CD14-positive monocyte (primary cell): ENCODE data around the gene BORCS8. TPM values are rescaled to one million over a fixed set of nuclear protein-coding genes. Genes with fewer than 3 reads are reported as not detected.
A peak's percentile ranks its signal among the peaks of the same experiment; 100 is the strongest.

Experiments used
- DNase-seq, 3 donors: peaks; one replicate each; pipeline ENCODE4 v3.0.0-alpha.2; 2011 to 2022
- H2AFZ ChIP-seq: 2 replicates; pipeline ENCODE4 v1.6.0; 2012; ENCODE audit warnings: mild to moderate bottlenecking, low read depth, low read length, inconsistent platforms; ENCODE audit not compliant: insufficient read depth, poor library complexity, severe bottlenecking
- H3K27ac ChIP-seq, 2 donors: 1 replicate in 1 of 2; 2 replicates in 1 of 2; pipeline ENCODE4 v1.5.1; 2012 to 2013; ENCODE audit warnings: low read length in 2 of 2, control low read depth in 1 of 2, inconsistent platforms in 1 of 2, low read depth in 1 of 2, mild to moderate bottlenecking in 1 of 2
- H3K27me3 ChIP-seq, 2 donors: one replicate each; pipeline versions ENCODE4 v1.6.0 to v1.6.1; 2011 to 2013; ENCODE audit warnings: low read length in 2 of 2; ENCODE audit not compliant: control insufficient read depth in 2 of 2, insufficient read depth in 2 of 2
- H3K36me3 ChIP-seq, 2 donors: replicated peaks in 1 of 2; 1 replicate in 1 of 2; 2 replicates in 1 of 2; pipeline versions ENCODE4 v1.5.1 to v1.6.1; 2012 to 2013; ENCODE audit warnings: low read length in 2 of 2, control low read depth in 1 of 2, inconsistent platforms in 1 of 2, mild to moderate bottlenecking in 1 of 2; ENCODE audit not compliant: insufficient read depth in 2 of 2, control insufficient read depth in 1 of 2
- H3K4me1 ChIP-seq, 2 donors: 1 replicate in 1 of 2; 2 replicates in 1 of 2; pipeline versions ENCODE4 v1.5.1 to v1.6.1; 2012 to 2013; ENCODE audit warnings: low read length in 2 of 2, control low read depth in 1 of 2, inconsistent platforms in 1 of 2, mild to moderate bottlenecking in 1 of 2, moderate library complexity in 1 of 2; ENCODE audit not compliant: insufficient read depth in 2 of 2, control insufficient read depth in 1 of 2
- H3K4me2 ChIP-seq: replicated peaks from 2 replicates; pipeline ENCODE3; 2012; ENCODE audit warnings: low read length, moderate library complexity, mild to moderate bottlenecking; ENCODE audit not compliant: poor library complexity, severe bottlenecking; ENCODE audit errors: extremely low read depth
- H3K4me3 ChIP-seq, 3 experiments: fragments of 200-600 bp in 1 of 3; sonication (generic) in 1 of 3; replicated peaks in 1 of 3; 1 replicate in 2 of 3; 2 replicates in 1 of 3; pipeline ENCODE4 v1.5.1; 2011 to 2013; ENCODE audit warnings: low read length in 3 of 3, mild to moderate bottlenecking in 3 of 3, control low read depth in 2 of 3, low read depth in 2 of 3, inconsistent platforms in 1 of 3, moderate library complexity in 1 of 3
- H3K79me2 ChIP-seq: 2 replicates; pipeline ENCODE4 v1.6.0; 2012; ENCODE audit warnings: mild to moderate bottlenecking, control low read depth, inconsistent platforms, low read length, moderate library complexity; ENCODE audit not compliant: insufficient read depth
- H3K9ac ChIP-seq: 2 replicates; pipeline ENCODE4 v1.6.0; 2017; ENCODE audit warnings: low read length, mild to moderate bottlenecking; ENCODE audit not compliant: insufficient read depth, poor library complexity, severe bottlenecking
- H3K9me3 ChIP-seq, 2 donors: replicated peaks in 1 of 2; 1 replicate in 1 of 2; 2 replicates in 1 of 2; pipeline versions ENCODE4 v1.5.1 to v1.6.1; 2012 to 2013; ENCODE audit warnings: low read length in 2 of 2, control low read depth in 1 of 2; ENCODE audit not compliant: control insufficient read depth in 1 of 2, insufficient read depth in 1 of 2
- H4K20me1 ChIP-seq: 2 replicates; pipeline ENCODE4 v1.6.0; 2012; ENCODE audit warnings: mild to moderate bottlenecking, low read length, control low read depth, moderate library complexity; ENCODE audit not compliant: insufficient read depth
- H3K27ac Mint-ChIP-seq, 7 donors: one replicate each; pipeline ENCODE4 v1.8.0; 2020; ENCODE audit warnings: mild to moderate bottlenecking in 7 of 7, mixed read lengths in 7 of 7, moderate library complexity in 6 of 7, inconsistent platforms in 2 of 7
- H3K27me3 Mint-ChIP-seq, 3 donors: one replicate each; pipeline ENCODE4 v1.8.0; 2021 to 2022; ENCODE audit warnings: low read depth in 3 of 3, mild to moderate bottlenecking in 3 of 3, mixed read lengths in 3 of 3, moderate library complexity in 3 of 3, inconsistent platforms in 1 of 3
- H3K36me3 Mint-ChIP-seq, 2 donors: one replicate each; pipeline ENCODE4 v1.8.0; 2020; ENCODE audit warnings: mixed read lengths in 2 of 2, inconsistent platforms in 1 of 2, mild to moderate bottlenecking in 1 of 2
- H3K4me1 Mint-ChIP-seq: one replicate; pipeline ENCODE4 v1.8.0; 2020; ENCODE audit warnings: mild to moderate bottlenecking, mixed read lengths
- H3K4me3 Mint-ChIP-seq, 2 donors: one replicate each; pipeline ENCODE4 v1.8.0; 2020; ENCODE audit warnings: mild to moderate bottlenecking in 2 of 2, mixed read lengths in 2 of 2, moderate library complexity in 1 of 2
- H3K9me3 Mint-ChIP-seq, 7 donors: one replicate each; pipeline ENCODE4 v1.8.0; 2020 to 2022; ENCODE audit warnings: mixed read lengths in 7 of 7, mild to moderate bottlenecking in 6 of 7, moderate library complexity in 6 of 7, inconsistent platforms in 2 of 7
- WGBS: methylation state at CpG from one replicate; pipeline ENCODE4 v1.1.5; 2013; ENCODE audit warnings: missing lambda C conversion rate; ENCODE audit not compliant: insufficient coverage; 5-methylcytosine and 5-hydroxymethylcytosine counted together
- intact Hi-C, 2 donors: fragments of 100-400 bp; cut with micrococcal nuclease; formaldehyde crosslinking; loops; one replicate each; pipeline versions ENCODE4 v1.15.0 to v1.15.1; 2023
- polyA plus RNA-seq, 3 donors: library from polyadenylated mRNA; depleted of rRNA in 1 of 3; unstranded in 2 of 3; stranded (reverse) in 1 of 3; fragments of 300-500 nt in 2 of 3; fragments of >200 nt in 1 of 3; fragmentation: Illumina TruSeq in 2 of 3; gene quantifications; 1 replicate in 2 of 3; 2 replicates in 1 of 3; pipeline ENCODE4 v1.2.3, GENCODE V29; 2012 to 2021
- TF ChIP-seq, protein P1 (sequence below): fragments of 200-600 bp; IDR thresholded peaks from one replicate; pipeline ENCODE4 v1.8.0; 2022; ENCODE audit warnings: antibody characterized with exemption, mild to moderate bottlenecking

The BORCS8 gene
- polyA plus RNA-seq, 3 donors, result 31.6 to 44.1 (median 36.5) TPM

DNA sequence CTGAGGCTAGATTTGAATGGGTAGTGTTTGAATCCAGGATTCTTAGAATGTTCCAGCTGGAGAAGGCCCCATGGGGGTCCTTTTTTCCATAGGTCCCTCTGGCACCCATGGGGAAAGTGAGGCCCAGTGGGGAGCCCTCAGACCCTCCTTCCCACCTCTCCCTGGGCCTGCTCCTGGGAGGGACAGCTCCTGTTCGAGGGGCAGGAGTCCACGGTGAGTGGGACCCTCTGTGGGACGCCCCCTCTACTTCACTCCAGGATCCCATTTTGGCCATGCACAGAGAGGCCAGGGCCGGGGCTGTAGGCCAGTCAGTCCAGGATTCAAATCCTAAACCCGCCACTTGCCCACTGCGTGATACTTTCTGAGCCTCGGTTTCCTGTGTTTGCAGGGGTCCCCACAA, 29.5 kb downstream of the BORCS8 start:
- TF ChIP-seq, protein P1, sequence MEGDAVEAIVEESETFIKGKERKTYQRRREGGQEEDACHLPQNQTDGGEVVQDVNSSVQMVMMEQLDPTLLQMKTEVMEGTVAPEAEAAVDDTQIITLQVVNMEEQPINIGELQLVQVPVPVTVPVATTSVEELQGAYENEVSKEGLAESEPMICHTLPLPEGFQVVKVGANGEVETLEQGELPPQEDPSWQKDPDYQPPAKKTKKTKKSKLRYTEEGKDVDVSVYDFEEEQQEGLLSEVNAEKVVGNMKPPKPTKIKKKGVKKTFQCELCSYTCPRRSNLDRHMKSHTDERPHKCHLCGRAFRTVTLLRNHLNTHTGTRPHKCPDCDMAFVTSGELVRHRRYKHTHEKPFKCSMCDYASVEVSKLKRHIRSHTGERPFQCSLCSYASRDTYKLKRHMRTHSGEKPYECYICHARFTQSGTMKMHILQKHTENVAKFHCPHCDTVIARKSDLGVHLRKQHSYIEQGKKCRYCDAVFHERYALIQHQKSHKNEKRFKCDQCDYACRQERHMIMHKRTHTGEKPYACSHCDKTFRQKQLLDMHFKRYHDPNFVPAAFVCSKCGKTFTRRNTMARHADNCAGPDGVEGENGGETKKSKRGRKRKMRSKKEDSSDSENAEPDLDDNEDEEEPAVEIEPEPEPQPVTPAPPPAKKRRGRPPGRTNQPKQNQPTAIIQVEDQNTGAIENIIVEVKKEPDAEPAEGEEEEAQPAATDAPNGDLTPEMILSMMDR, result no peak
- Histone ChIP-seq H3K79me2 (no peaks in the 10 kb centered on the region), H3K36me3 (no peaks in the 10 kb centered on the region), H3K9me3 (peaks cover 0 to 4% of the 10 kb centered on the region in 2 donors), H3K9ac (no peak overlapping the region), H3K4me2 (no peak overlapping the region), H3K4me3 (no peak overlapping the region), H3K4me1 (no peaks in the 10 kb centered on the region), H2AFZ (no peak overlapping the region), H3K27ac (no peak overlapping the region), H4K20me1 (no peaks in the 10 kb centered on the region), H3K27me3 (no peaks in the 10 kb centered on the region)
- H3K27me3 Mint-ChIP-seq, result peaks cover 0 to 3% (median 2%) of the 10 kb centered on the region in 3 donors
- H3K4me3 Mint-ChIP-seq, result no peak overlapping the region
- peak overlapping the region in 1 of 7 donors; percentile 15 for H3K27ac Mint-ChIP-seq
- no peaks in the 10 kb centered on the region for H3K4me1 Mint-ChIP-seq
- intact Hi-C loops, result no loop called here
- whole genome bisulfite sequencing, result 95% methylated on average over 4 of the region's 7 CpGs
- no peak for DNase-seq
- H3K9me3 Mint-ChIP-seq, result peaks cover 0 to 2% (median 0%) of the 10 kb centered on the region in 7 donors
- peaks cover 0 to 4% of the 10 kb centered on the region in 2 donors for H3K36me3 Mint-ChIP-seq

DNA sequence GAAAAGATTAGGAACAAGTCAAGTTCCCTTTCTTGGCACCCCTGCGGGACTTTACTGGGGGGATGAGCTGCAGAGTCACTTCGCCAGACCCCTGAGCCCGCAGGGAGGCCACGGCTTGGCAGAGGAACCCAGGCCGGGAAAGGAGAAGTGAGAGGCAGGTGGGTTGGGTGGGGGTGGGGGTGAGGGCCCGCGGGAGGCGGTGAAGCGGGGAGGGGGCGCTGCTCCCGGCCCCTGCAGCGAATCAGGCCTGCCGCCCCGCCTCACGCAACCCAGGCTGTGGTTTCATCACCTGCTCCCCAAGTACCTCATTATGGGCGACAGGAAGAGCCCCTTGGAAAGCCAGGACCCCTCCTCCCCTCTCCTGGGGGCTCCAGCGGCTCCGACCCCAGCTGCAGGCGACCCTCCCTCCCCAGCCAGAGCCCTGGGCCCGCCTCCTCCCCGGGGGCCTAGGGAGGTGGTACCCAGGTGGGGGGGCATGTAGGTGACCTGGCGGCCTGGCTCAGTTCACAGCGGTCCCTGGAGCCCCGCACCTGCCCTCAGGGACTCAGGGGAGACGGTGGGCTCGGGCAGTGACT, 31.4 kb downstream of the BORCS8 start:
- Histone ChIP-seq H4K20me1 (no peaks in the 10 kb centered on the region), H2AFZ (no peak overlapping the region), H3K4me1 (no peaks in the 10 kb centered on the region), H3K4me2 (no peak overlapping the region), H3K9me3 (peaks cover 0 to 4% of the 10 kb centered on the region in 2 donors), H3K9ac (no peak overlapping the region), H3K4me3 (no peak overlapping the region), H3K27me3 (no peaks in the 10 kb centered on the region), H3K27ac (no peak overlapping the region), H3K36me3 (peaks cover 0 to 7% of the 10 kb centered on the region in 2 donors), H3K79me2 (no peaks in the 10 kb centered on the region)
- WGBS, result 13% methylated on average over 11 of the region's 26 CpGs
- Mint-ChIP-seq H3K4me3 (no peak overlapping the region), H3K4me1 (no peaks in the 10 kb centered on the region), H3K27ac (no peak overlapping the region), H3K9me3 (peaks cover 0 to 3% (median 0%) of the 10 kb centered on the region in 7 donors), H3K36me3 (peaks cover 10 to 13% of the 10 kb centered on the region in 2 donors), H3K27me3 (peaks cover 0 to 3% (median 2%) of the 10 kb centered on the region in 3 donors)
- DNase-seq, result no peak
- TF ChIP-seq, protein P1, result no peak
- intact Hi-C loops, result no loop called here
